Panc1 (cell line): ENCODE results near the gene KERA. TPM values are rescaled to one million over a fixed set of nuclear protein-coding genes. Genes with fewer than 3 reads are reported as not detected.

Experiments used
- ATAC-seq: fragments of 200-7000 bp; cut with Tn5 transposase; 2 replicates; pipeline ENCODE4 v1.9.1; 2020; ENCODE audit warnings: mild to moderate bottlenecking, moderate library complexity
- BruUV-seq: library from RNA; stranded (reverse); fragments of 400-500 nt; replicated peaks from 2 replicates; lab custom pipeline; 2021; lab: Mats Ljungman, UMichigan
- CTCF ChIA-PET: fragments of 300-600 bp; sonication (Branson Sonifier 250); formaldehyde crosslinking; loops from one replicate; lab custom pipeline; 2022; ENCODE audit warnings: antibody characterized with exemption; lab: Charles Lee
- POLR2A ChIA-PET: fragments of 300-600 bp; sonication (Branson Sonifier 250); formaldehyde crosslinking; loops from one replicate; lab custom pipeline; 2022; ENCODE audit warnings: antibody characterized with exemption; lab: Charles Lee
- DNase-seq: peaks from one replicate; pipeline ENCODE4 v3.0.0-alpha.2; 2010; ENCODE audit warnings: low read depth, low spot score
- H3K27ac ChIP-seq: 2 replicates; pipeline ENCODE4 v1.5.1; 2011; ENCODE audit warnings: mild to moderate bottlenecking, low read length, inconsistent platforms
- H3K27me3 ChIP-seq: fragments of 200-500 bp; sonication (Bioruptor generic); 2 replicates; pipeline ENCODE4 v1.6.0; 2014; ENCODE audit warnings: low read length, inconsistent platforms; ENCODE audit not compliant: control insufficient read depth, insufficient read depth
- H3K36me3 ChIP-seq: fragments of 200-500 bp; sonication (Bioruptor generic); 2 replicates; pipeline ENCODE4 v1.5.1; 2014; ENCODE audit warnings: inconsistent platforms, mild to moderate bottlenecking, low read length, moderate library complexity; ENCODE audit not compliant: control insufficient read depth, insufficient read depth
- H3K4me1 ChIP-seq: 2 replicates; pipeline ENCODE4 v1.5.1; 2011; ENCODE audit warnings: inconsistent platforms, mild to moderate bottlenecking, low read length, moderate library complexity; ENCODE audit not compliant: control insufficient read depth, insufficient read depth
- H3K4me3 ChIP-seq, 2 experiments: 2 replicates each; pipeline ENCODE4 v1.5.1; 2011 to 2012; ENCODE audit warnings: low read depth in 2 of 2, low read length in 2 of 2, mild to moderate bottlenecking in 2 of 2, inconsistent platforms in 1 of 2, moderate library complexity in 1 of 2
- H3K9me3 ChIP-seq: fragments of 200-500 bp; sonication (Bioruptor generic); 2 replicates; pipeline ENCODE4 v1.5.1; 2014; ENCODE audit warnings: low read depth, mild to moderate bottlenecking, inconsistent platforms, low read length, moderate library complexity; ENCODE audit not compliant: control insufficient read depth, insufficient read depth
- CTCF ChIP-seq: fragments of 450-650 bp; IDR thresholded peaks from 2 replicates; pipeline ENCODE4 v1.5.1; 2017; ENCODE audit warnings: mild to moderate bottlenecking
- POLR2AphosphoS5 ChIP-seq: IDR thresholded peaks from 2 replicates; pipeline ENCODE4 v1.6.1; 2012; ENCODE audit warnings: mild to moderate bottlenecking, low read depth, low read length, moderate library complexity
- REST ChIP-seq, 2 experiments: IDR thresholded peaks; 2 replicates each; pipeline ENCODE4 v1.6.1; 2011 to 2012; ENCODE audit warnings: low read depth in 2 of 2, control low read depth in 1 of 2, low read length in 1 of 2, mild to moderate bottlenecking in 1 of 2, moderate library complexity in 1 of 2; ENCODE audit not compliant: insufficient read depth in 1 of 2
- SIN3A ChIP-seq: IDR thresholded peaks from 2 replicates; pipeline ENCODE4 v1.6.1; 2012; ENCODE audit warnings: low read depth, mild to moderate bottlenecking, low read length, moderate library complexity, borderline replicate concordance; ENCODE audit not compliant: insufficient read depth
- TCF7L2 ChIP-seq: IDR thresholded peaks from 2 replicates; pipeline ENCODE4 v1.6.1; 2011; ENCODE audit warnings: mild to moderate bottlenecking, low read depth, low read length, inconsistent platforms
- in situ Hi-C: cut with HindIII; loops from 2 replicates; pipeline ENCODE4 v1.10.0; 2016; ENCODE audit warnings: low sequenced_read_pairs, low pct_unique_long_range_greater_than_20kb
- intact Hi-C: fragments of 100-400 bp; cut with micrococcal nuclease; formaldehyde crosslinking; loops from one replicate; pipeline ENCODE4 v1.10.0; 2022; ENCODE audit not compliant: unreplicated experiment
- total RNA-seq: library from RNA; stranded (reverse); gene quantifications from one replicate; pipeline ENCODE4 v1.2.1, GENCODE V29; 2021; ENCODE audit not compliant: unreplicated experiment

KERA gene
- total RNA-seq, 1 experiment from 2014 or later = not detected

GRCh38 chr12:91094032-91094662 is 36.3 kb upstream of the KERA start:
- ATAC-seq (no peak), DNase-seq (no peak)
- POLR2A ChIA-PET = no interaction called here
- H3K27me3 ChIP-seq = no peaks in the 10 kb centered on the region
- no TSS peak for BruUV-seq
- in situ Hi-C loops = no loop called here
- H3K4me1 ChIP-seq = no peaks in the 10 kb centered on the region
- CTCF ChIA-PET = no interaction called here
- H3K36me3 ChIP-seq = no peaks in the 10 kb centered on the region
- H3K9me3 ChIP-seq = no peaks in the 10 kb centered on the region
- no peak for TF ChIP-seq REST (IDR thresholded peaks at IDR 0.05; ENCODE audit: insufficient read depth in 1 of 2, low read depth in 2 of 2, low read length in 1 of 2)
- no peak for TF ChIP-seq SIN3A
- no peak for TF ChIP-seq CTCF
- no peak for TF ChIP-seq TCF7L2
- no peak for TF ChIP-seq POLR2AphosphoS5
- no peak overlapping the region for H3K27ac ChIP-seq
- H3K4me3 ChIP-seq = no peak overlapping the region
- intact Hi-C loops = no loop called here

GRCh38 chr12:91093341-91093740 is 35.5 kb upstream of the KERA start:
- TF ChIP-seq SIN3A (no peak), CTCF (no peak), TCF7L2 (no peak), POLR2AphosphoS5 (no peak), REST (IDR thresholded peaks at IDR 0.05; ENCODE audit: insufficient read depth in 1 of 2, low read depth in 2 of 2, low read length in 1 of 2) (no peak)
- Histone ChIP-seq H3K4me1 (no peaks in the 10 kb centered on the region), H3K27me3 (no peaks in the 10 kb centered on the region), H3K9me3 (no peaks in the 10 kb centered on the region), H3K4me3 (no peak overlapping the region), H3K36me3 (no peaks in the 10 kb centered on the region), H3K27ac (no peak overlapping the region)
- intact Hi-C loops = no loop called here
- ChIA-PET POLR2A (no interaction called here), CTCF (no interaction called here)
- BruUV-seq = no TSS peak
- DNase-seq (no peak), ATAC-seq (no peak)
- in situ Hi-C loops = no loop called here
